ENCODE results near the gene WDFY1. TPM values are rescaled to one million over a fixed set of nuclear protein-coding genes. Genes with fewer than 3 reads are reported as not detected.

WDFY1 gene
- total and polyA plus RNA-seq, 2 donors (not counting 3 experiments of a cell fraction or from before 2014, with no cell fraction given): 54.7 to 68.7 TPM

- H3K4me1 ChIP-seq (ENCODE audit: control insufficient read depth, extremely low read depth, insufficient read depth, low read length): peaks cover 23% of the 10 kb centered on the region
- peak; percentile 52 for FAIRE-seq
- H4K20me1 ChIP-seq (replicated peaks; ENCODE audit: control insufficient read depth, extremely low read depth, insufficient read depth, low read length): no peaks in the 10 kb centered on the region
- intact Hi-C loops (cut with micrococcal nuclease): loop anchor here (1.0 to 10.0 kb wide), 4 partner anchors 8 to 999 kb away; partner anchors contain the start of genes AP1S3 and MRPL44
- no TSS peak for BruUV-seq (replicated peaks)
- CTCF ChIA-PET: interaction anchor here (0.7 kb wide), 1 partner anchor 22 kb away, joined by 3 read pairs; no protein-coding TSS in a partner anchor
- H3K4me2 ChIP-seq (ENCODE audit: insufficient read depth, low read length): peak overlapping the region; percentile 85
- peak overlapping the region in 1 of 3 experiments; percentile 77 for H3K4me3 ChIP-seq (replicated peaks in 1 of 3; ENCODE audit: insufficient read depth in 1 of 3, low read depth in 1 of 3, low read length in 3 of 3)
- H3K27me3 ChIP-seq (ENCODE audit: control insufficient read depth in 2 of 2, insufficient read depth in 2 of 2, low read length in 2 of 2): no peaks in the 10 kb centered on the region
- no peak for TF ChIP-seq JUN (IDR thresholded peaks at IDR 0.05; ENCODE audit: borderline replicate concordance, insufficient read depth, insufficient read length, low read depth)
- no peak for TF ChIP-seq CTCF (IDR thresholded peaks at IDR 0.05; ENCODE audit: extremely low read depth in 1 of 2, insufficient read depth in 1 of 2, low read depth in 1 of 2, low read length in 2 of 2)
- TF ChIP-seq MAX (IDR thresholded peaks at IDR 0.05; ENCODE audit: insufficient read depth, insufficient read length): no peak
- no peak for TF ChIP-seq EZH2 (IDR thresholded peaks at IDR 0.05; ENCODE audit: borderline replicate concordance, low read depth, low read length, severe bottlenecking)
- peaks cover 29% of the 10 kb centered on the region for H3K79me2 ChIP-seq (ENCODE audit: control insufficient read depth, insufficient read depth, low read length)
- H3K9me1 ChIP-seq (replicated peaks; ENCODE audit: control insufficient read depth, extremely low read depth, insufficient read depth, low read length): no peaks in the 10 kb centered on the region
- DNase-seq (ENCODE audit: low read depth, low spot score): peak; percentile 33
- no peaks in the 10 kb centered on the region for H3K9me3 ChIP-seq (replicated peaks; ENCODE audit: control insufficient read depth, insufficient read depth, low read length)
- peak overlapping the region; percentile 21 for H3K9ac ChIP-seq (replicated peaks; ENCODE audit: extremely low read depth, insufficient read depth, low read length)
- no peak overlapping the region for H3K27ac ChIP-seq (ENCODE audit: insufficient read depth, low read depth, low read length)
- no peaks in the 10 kb centered on the region for H3K36me3 ChIP-seq (ENCODE audit: control insufficient read depth in 2 of 2, extremely low read depth in 1 of 2, insufficient read depth in 2 of 2, low read length in 2 of 2)
- POLR2A ChIA-PET: no interaction called here
- dilution Hi-C loops (cut with MboI; ENCODE audit: extremely low pct_ligation_motif_present, low sequenced_read_pairs): no loop called here
- H2AFZ ChIP-seq (ENCODE audit: low read depth, low read length): peak overlapping the region; percentile 21
Observed at GRCh38 chr2:223945755-223946154, 620 bp upstream of the WDFY1 start.

Measured in endothelial cell of umbilical vein (primary cell).